K562 (cell line): ENCODE data around the gene ACSF2. TPM values are rescaled to one million over a fixed set of nuclear protein-coding genes. Genes with fewer than 3 reads are reported as not detected.
A peak's percentile ranks its signal among the peaks of the same experiment; 100 is the strongest.

ENCODE experiments used
- ATAC-seq: fragments of 200-7000 bp; cut with Tn5 transposase; 3 replicates; pipeline ENCODE4 v1.9.1; 2020; ENCODE audit warnings: moderate library complexity
- BruUV-seq: library from RNA; stranded (reverse); fragments of 400-500 nt; replicated peaks from 2 replicates; lab custom pipeline; 2021; lab: Mats Ljungman, UMichigan
- CTCF ChIA-PET: fragments of 300-600 bp; formaldehyde crosslinking; extraction: SDS; loops from one replicate; lab custom pipeline; 2021; ENCODE audit warnings: low intra/inter-chr PET ratio; lab: Yijun Ruan, JAX
- POLR2A ChIA-PET: fragments of 300-600, 350-650 bp; sonication (Branson Sonifier 250); formaldehyde crosslinking; extraction: SDS; loops from one replicate; lab custom pipeline; 2021; ENCODE audit warnings: antibody characterized with exemption, inconsistent platforms; lab: Yijun Ruan, JAX
- DNase-seq, 4 experiments: peaks; one replicate each; pipeline versions ENCODE4 v3.0.0 to v3.0.0-alpha.2; 2011 to 2018; ENCODE audit warnings: low spot score in 3 of 4, mixed read lengths in 3 of 4; ENCODE audit errors: extremely low read depth in 1 of 4
- FAIRE-seq: peaks from 2 replicates; lab custom pipeline; 2011; peaks lifted over from hg19 to GRCh38; lab: Jason Lieb, UNC
- H2AFZ ChIP-seq: 2 replicates; pipeline ENCODE4 v1.6.0; 2011; ENCODE audit warnings: low read depth, low read length, control low read depth, inconsistent platforms
- H3K27ac ChIP-seq: fragments of 200-600 bp; 3 replicates; pipeline ENCODE4 v1.8.0; 2011; ENCODE audit warnings: low read depth, mild to moderate bottlenecking, control low read depth, inconsistent platforms, low read length, moderate library complexity, mixed read lengths; ENCODE audit errors: extremely low read depth
- H3K27me3 ChIP-seq, 2 experiments: fragments of 300-600 bp in 1 of 2; 2 replicates in 1 of 2; 3 replicates in 1 of 2; pipeline versions ENCODE4 v1.6.0 to v1.8.0; 2011; ENCODE audit warnings: inconsistent platforms in 2 of 2, low read length in 2 of 2, mild to moderate bottlenecking in 1 of 2, mixed read lengths in 1 of 2, moderate library complexity in 1 of 2; ENCODE audit not compliant: control insufficient read depth in 2 of 2, insufficient read depth in 2 of 2
- H3K36me3 ChIP-seq: fragments of 300-600 bp; 3 replicates; pipeline ENCODE4 v1.8.0; 2011; ENCODE audit warnings: mild to moderate bottlenecking, low read length, inconsistent platforms; ENCODE audit not compliant: control insufficient read depth, insufficient read depth
- H3K4me1 ChIP-seq, 2 experiments: fragments of 200-600 bp in 1 of 2; replicated peaks in 1 of 2; 2 replicates in 1 of 2; 3 replicates in 1 of 2; pipeline versions ENCODE4 v1.5.1 to v1.8.0; 2011; ENCODE audit warnings: inconsistent platforms in 2 of 2, low read length in 2 of 2, mild to moderate bottlenecking in 1 of 2, mixed read lengths in 1 of 2, moderate library complexity in 1 of 2; ENCODE audit not compliant: control insufficient read depth in 2 of 2, insufficient read depth in 2 of 2
- H3K4me2 ChIP-seq: 2 replicates; pipeline ENCODE4 v1.6.1; 2011; ENCODE audit warnings: low read length, control low read depth, inconsistent platforms, mixed read lengths; ENCODE audit not compliant: insufficient read depth
- H3K4me3 ChIP-seq: fragments of 200-600 bp; sonication (generic), shearing (Covaris generic); 2 replicates; pipeline ENCODE4 v1.5.1; 2016; ENCODE audit warnings: control low read depth, inconsistent platforms
- H3K79me2 ChIP-seq: fragments of 200-600 bp; 3 replicates; pipeline ENCODE4 v1.8.0; 2011; ENCODE audit warnings: low read length, inconsistent platforms; ENCODE audit not compliant: control insufficient read depth, insufficient read depth
- H3K9ac ChIP-seq, 2 experiments: 2 replicates each; pipeline versions ENCODE4 v1.6.0 to v1.6.1; 2011; ENCODE audit warnings: low read depth in 2 of 2, low read length in 2 of 2, control low read depth in 1 of 2, inconsistent platforms in 1 of 2, mild to moderate bottlenecking in 1 of 2, mixed read lengths in 1 of 2; ENCODE audit not compliant: insufficient read depth in 1 of 2
- H3K9me1 ChIP-seq: one replicate; pipeline ENCODE4 v1.6.0; 2011; ENCODE audit warnings: inconsistent platforms, mild to moderate bottlenecking, low read length, moderate library complexity; ENCODE audit not compliant: control insufficient read depth, insufficient read depth
- H3K9me3 ChIP-seq: replicated peaks from 2 replicates; pipeline ENCODE4 v1.5.1; 2011; ENCODE audit warnings: low read depth, low read length, inconsistent platforms; ENCODE audit not compliant: control insufficient read depth, insufficient read depth
- H4K20me1 ChIP-seq: replicated peaks from 2 replicates; pipeline ENCODE4 v1.6.1; 2011; ENCODE audit warnings: low read length, inconsistent platforms, mixed read lengths; ENCODE audit not compliant: control insufficient read depth, insufficient read depth
- FUS ChIP-seq: fragments of 200-400 bp; formaldehyde crosslinking; optimal IDR thresholded peaks from 2 replicates; pipeline ENCODE3; 2017; ENCODE audit warnings: low read depth, low read length
- L3MBTL2 ChIP-seq: fragments of 450-650 bp; IDR thresholded peaks from 2 replicates; pipeline ENCODE4 v1.6.1; 2016; ENCODE audit warnings: mild to moderate bottlenecking, moderate library complexity
- ZNF280B ChIP-seq: fragments of 250-450 bp; sonication (Bioruptor Pico); IDR thresholded peaks from 2 replicates; pipeline ENCODE4 v1.5.1; 2021; ENCODE audit warnings: mild to moderate bottlenecking
- WGBS: fragments of 100-300 bp; shearing (Covaris generic); methylation state at CpG from one replicate; pipeline ENCODE4 v1.1.6; 2016; ENCODE audit warnings: low coverage, mixed read lengths; ENCODE audit not compliant: insufficient coverage; ENCODE audit errors: missing lambda C conversion rate; 5-methylcytosine and 5-hydroxymethylcytosine counted together
- in situ Hi-C: fragments of 300-500 bp; cut with MboI; formaldehyde crosslinking; loops from 4 replicates; pipeline ENCODE4 v1.15.0; 2018; ENCODE audit warnings: inconsistent platforms, mixed read lengths
- intact Hi-C: fragments of 100-400 bp; cut with micrococcal nuclease; formaldehyde crosslinking; loops from 2 replicates; pipeline ENCODE4 v1.14.2; 2022
- polyA plus RNA-seq, 8 experiments: library from polyadenylated mRNA; depleted of rRNA in 4 of 8; stranded (reverse) in 5 of 8; unstranded in 3 of 8; fragments of >200 nt; fragmentation: Nextera tagmentation in 2 of 8; fragmentation: Illumina TruSeq in 1 of 8; extraction: Ambion mirVana in 2 of 8; extraction: Trizol in 1 of 8; gene quantifications; 2 replicates each; pipeline versions ENCODE4 v1.2.1 to v1.2.3, GENCODE V29; 2011 to 2014; ENCODE audit warnings: inconsistent platforms in 1 of 8, missing spikeins in 1 of 8
- total RNA-seq, 7 experiments: library from RNA; depleted of rRNA in 6 of 7; stranded (reverse); fragments of >200 nt in 6 of 7; fragmentation: Illumina TruSeq in 2 of 7; extraction: Trizol in 2 of 7; gene quantifications; 2 replicates each; pipeline versions ENCODE4 v1.2.1 to v1.2.3, GENCODE V29; 2011 to 2021; ENCODE audit warnings: low replicate concordance in 1 of 7

The ACSF2 gene
- total and polyA plus RNA-seq, 9 of the 15 experiments (the other 6 are each of a cell fraction or from before 2014, with no cell fraction given): 0.89 to 6.1 (median 3.5) TPM

GRCh38 chr17:50517504-50518383 is 91.7 kb downstream of the ACSF2 start:
- peaks cover 7 to 27% of the 10 kb centered on the region in 2 experiments; a peak in 3 of 5 replicates for H3K27me3 ChIP-seq
- peak; percentile 35; the same call in 1 of the 3 replicates for ATAC-seq
- TF ChIP-seq L3MBTL2 (peak; percentile 55), FUS (no peak)
- no peaks in the 10 kb centered on the region for H3K79me2 ChIP-seq
- intact Hi-C loops: no loop called here
- H4K20me1 ChIP-seq: no peaks in the 10 kb centered on the region
- no peak overlapping the region for H3K9ac ChIP-seq
- H3K9me1 ChIP-seq: no peaks in the 10 kb centered on the region
- 19% methylated on average over 8 of the region's 8 CpGs for WGBS
- H3K9me3 ChIP-seq: no peaks in the 10 kb centered on the region
- H3K36me3 ChIP-seq: no peaks in the 10 kb centered on the region
- ChIA-PET POLR2A (interaction anchor here (1.0 kb wide), 1 partner anchor 14 kb away, joined by 3 read pairs; no protein-coding TSS in a partner anchor), CTCF (no interaction called here)
- peak in 2 of 4 experiments; percentile 58 to 62 for DNase-seq
- no peak for FAIRE-seq
- no peak overlapping the region for H3K27ac ChIP-seq
- no peaks in the 10 kb centered on the region for H3K4me1 ChIP-seq
- no peak overlapping the region for H3K4me3 ChIP-seq
- H2AFZ ChIP-seq: peak overlapping the region; percentile 43; the same call in 1 of the 2 replicates
- no TSS peak for BruUV-seq
- in situ Hi-C loops: no loop called here
- no peak overlapping the region for H3K4me2 ChIP-seq

DNA sequence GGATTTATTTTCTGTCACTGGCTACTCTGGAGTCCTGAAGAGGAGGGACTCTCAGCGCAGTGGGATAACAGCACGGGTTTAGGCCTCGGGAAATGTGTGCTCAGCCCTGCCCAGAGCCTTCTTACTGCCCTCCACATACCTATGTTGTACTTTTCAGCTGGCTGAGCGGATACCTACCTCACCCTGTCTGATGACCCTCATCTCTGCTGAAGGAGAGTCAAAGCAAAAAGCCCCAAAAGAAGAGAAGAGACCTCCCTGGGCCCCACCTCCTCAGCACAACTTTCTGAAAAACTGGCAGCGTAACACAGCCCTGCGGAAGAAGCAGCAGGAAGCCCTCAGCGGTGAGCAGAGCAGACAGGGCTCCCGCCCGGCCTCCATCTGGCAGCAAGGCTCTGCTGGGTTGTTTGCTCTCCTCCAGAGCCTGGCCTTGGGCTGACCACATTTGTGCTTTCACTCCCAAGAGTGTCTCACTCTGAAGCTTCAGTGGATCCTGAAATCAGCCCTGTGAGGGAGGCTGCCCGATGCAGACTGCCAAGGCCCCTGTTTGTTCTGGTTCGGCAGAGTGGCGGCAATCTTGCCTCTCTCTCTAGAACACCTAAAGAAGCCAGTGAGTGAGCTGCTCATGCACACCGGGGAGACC is 92.5 kb downstream of the ACSF2 start:
- in situ Hi-C loops: no loop called here
- no peak overlapping the region for H3K9ac ChIP-seq
- no peak for FAIRE-seq
- H3K79me2 ChIP-seq: no peaks in the 10 kb centered on the region
- DNase-seq: no peak
- BruUV-seq: no TSS peak
- H3K4me3 ChIP-seq: no peak overlapping the region
- H3K36me3 ChIP-seq: no peaks in the 10 kb centered on the region
- H3K9me1 ChIP-seq: no peaks in the 10 kb centered on the region
- intact Hi-C loops: no loop called here
- H3K4me1 ChIP-seq: no peaks in the 10 kb centered on the region
- peak; percentile 19; the same call in 1 of the 3 replicates for ATAC-seq
- H3K27ac ChIP-seq: no peak overlapping the region
- ChIA-PET CTCF (no interaction called here), POLR2A (no interaction called here)
- H3K9me3 ChIP-seq: no peaks in the 10 kb centered on the region
- H3K27me3 ChIP-seq: peaks cover 7 to 34% of the 10 kb centered on the region in 2 experiments; a peak in 3 of 5 replicates
- 35% methylated on average over 13 of the region's 13 CpGs for WGBS
- no peaks in the 10 kb centered on the region for H4K20me1 ChIP-seq
- H2AFZ ChIP-seq: no peak overlapping the region
- H3K4me2 ChIP-seq: no peak overlapping the region
- no peak for TF ChIP-seq ZNF280B (CRISPR knock-in tag)
